NCI-H2171 (cell line): Measurements from ENCODE around the gene FNBP1.
"Not testable (repeated sequence)": the region's sequence is repeated elsewhere in the genome, so short reads cannot be mapped to it uniquely, and the experiment has no call there.

Experiments used
- DNase-seq: peaks from one replicate; lab custom pipeline; 2025; lab: John Stamatoyannopoulos, UW

The FNBP1 gene

GRCh38 chr9:130021842-130022241 lies 21.1 kb downstream of the FNBP1 start:
- not testable (repeated sequence) for DNase-seq

- DNase-seq: no peak
Measured at GRCh38 chr9:130021123-130021522, 21.9 kb downstream of the FNBP1 start.

- DNase-seq: no peak
Measured at GRCh38 chr9:130020618-130021017, 22.4 kb downstream of the FNBP1 start.

- no peak for DNase-seq
Measured at GRCh38 chr9:130018265-130018664, 24.7 kb downstream of the FNBP1 start.

- DNase-seq: not testable (repeated sequence)
Measured at GRCh38 chr9:130017510-130017909, 25.5 kb downstream of the FNBP1 start.

GRCh38 chr9:130017076-130017475 lies 25.9 kb downstream of the FNBP1 start:
- DNase-seq: no peak

GRCh38 chr9:130015353-130016019 lies 27.5 kb downstream of the FNBP1 start:
- DNase-seq: no peak

- no peak for DNase-seq
Measured at GRCh38 chr9:130013326-130013725, 29.7 kb downstream of the FNBP1 start.

GRCh38 chr9:130010151-130010988 lies 32.6 kb downstream of the FNBP1 start:
- no peak for DNase-seq

GRCh38 chr9:130009546-130009945 lies 33.4 kb downstream of the FNBP1 start:
- not testable (repeated sequence) for DNase-seq

- no peak for DNase-seq
Measured at GRCh38 chr9:130008538-130008937, 34.5 kb downstream of the FNBP1 start.

- DNase-seq: not testable (repeated sequence)
Measured at GRCh38 chr9:130006952-130007351, 36.0 kb downstream of the FNBP1 start.

- no peak for DNase-seq
Measured at GRCh38 chr9:130003943-130004552, 38.9 kb downstream of the FNBP1 start.

GRCh38 chr9:130002320-130002719 lies 40.7 kb downstream of the FNBP1 start:
- no peak for DNase-seq

GRCh38 chr9:130001190-130001589 lies 41.8 kb downstream of the FNBP1 start:
- DNase-seq: no peak

GRCh38 chr9:129999141-129999510 lies 43.9 kb downstream of the FNBP1 start:
- DNase-seq: no peak

GRCh38 chr9:129998491-129999140 lies 44.4 kb downstream of the FNBP1 start:
- DNase-seq: no peak

GRCh38 chr9:129997706-129998105 lies 45.3 kb downstream of the FNBP1 start:
- not testable (repeated sequence) for DNase-seq

GRCh38 chr9:129996161-129996830 lies 46.7 kb downstream of the FNBP1 start:
- no peak for DNase-seq

GRCh38 chr9:129995409-129996160 lies 47.4 kb downstream of the FNBP1 start:
- DNase-seq: no peak

GRCh38 chr9:129994882-129995281 lies 48.1 kb downstream of the FNBP1 start:
- DNase-seq: no peak
